ENCODE data around the gene GRIN1.

GRCh38 chr9:137187386-137187785 lies 48.4 kb downstream of the GRIN1 start:
- TF ChIP-seq GATA3 (IDR thresholded peaks at IDR 0.05; ENCODE audit: low read depth, low read length): no peak
- no peak for TF ChIP-seq GATA2 (IDR thresholded peaks at IDR 0.05; ENCODE audit: low read depth, low read length)

Data from SH-SY5Y (cell line).